Stomach (tissue), 4 donors: ENCODE data around the gene KCNN3.
"Not testable (repeated sequence)": the region's sequence is repeated elsewhere in the genome, so short reads cannot be mapped to it uniquely, and the experiment has no call there.

Source experiments
- EP300 ChIP-seq: sonication (generic); formaldehyde crosslinking; IDR thresholded peaks from one replicate; pipeline ENCODE4 v1.6.1; 2017; ENCODE audit warnings: antibody characterized with exemption
- POLR2A ChIP-seq, 4 donors: fragments of 450-650 bp; IDR thresholded peaks; one replicate each; pipeline ENCODE4 v1.6.1; 2016; ENCODE audit warnings: antibody characterized with exemption in 4 of 4, control low read depth in 2 of 4, mild to moderate bottlenecking in 1 of 4, moderate library complexity in 1 of 4
- POLR2AphosphoS5 ChIP-seq, 3 donors: sonication (generic); formaldehyde crosslinking; IDR thresholded peaks; one replicate each; pipeline ENCODE4 v1.6.1; 2016; ENCODE audit warnings: antibody characterized with exemption in 3 of 3
- TF ChIP-seq, protein P1 (sequence below), 7 experiments: fragments of 450-650 bp in 4 of 7; fragments of 200-600 bp in 3 of 7; sonication (generic) in 3 of 7; IDR thresholded peaks; one replicate each; pipeline ENCODE4 v1.5.1; 2016 to 2019; ENCODE audit warnings: antibody characterized with exemption in 7 of 7, control low read depth in 2 of 7, mild to moderate bottlenecking in 1 of 7

DNA sequence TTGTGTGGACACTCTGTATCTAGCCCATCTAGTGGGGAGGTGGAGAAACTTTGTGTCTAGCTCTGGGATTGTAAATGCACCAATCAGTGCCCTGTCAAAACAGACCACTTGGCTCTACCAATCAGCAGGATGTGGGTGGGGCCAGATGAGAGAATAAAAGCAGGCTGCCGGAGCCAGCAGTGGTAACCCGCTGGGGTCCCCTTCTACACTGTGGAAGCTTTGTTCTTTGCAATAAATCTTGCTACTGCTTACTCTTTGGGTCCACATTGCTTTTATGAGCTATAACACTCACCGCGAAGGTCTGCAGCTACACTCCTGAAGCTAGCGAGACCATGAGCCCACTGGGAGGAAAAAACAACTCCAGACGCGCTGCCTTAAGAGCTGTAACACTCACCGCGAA lies 198.7 kb downstream of the KCNN3 start:
- TF ChIP-seq, protein P1, sequence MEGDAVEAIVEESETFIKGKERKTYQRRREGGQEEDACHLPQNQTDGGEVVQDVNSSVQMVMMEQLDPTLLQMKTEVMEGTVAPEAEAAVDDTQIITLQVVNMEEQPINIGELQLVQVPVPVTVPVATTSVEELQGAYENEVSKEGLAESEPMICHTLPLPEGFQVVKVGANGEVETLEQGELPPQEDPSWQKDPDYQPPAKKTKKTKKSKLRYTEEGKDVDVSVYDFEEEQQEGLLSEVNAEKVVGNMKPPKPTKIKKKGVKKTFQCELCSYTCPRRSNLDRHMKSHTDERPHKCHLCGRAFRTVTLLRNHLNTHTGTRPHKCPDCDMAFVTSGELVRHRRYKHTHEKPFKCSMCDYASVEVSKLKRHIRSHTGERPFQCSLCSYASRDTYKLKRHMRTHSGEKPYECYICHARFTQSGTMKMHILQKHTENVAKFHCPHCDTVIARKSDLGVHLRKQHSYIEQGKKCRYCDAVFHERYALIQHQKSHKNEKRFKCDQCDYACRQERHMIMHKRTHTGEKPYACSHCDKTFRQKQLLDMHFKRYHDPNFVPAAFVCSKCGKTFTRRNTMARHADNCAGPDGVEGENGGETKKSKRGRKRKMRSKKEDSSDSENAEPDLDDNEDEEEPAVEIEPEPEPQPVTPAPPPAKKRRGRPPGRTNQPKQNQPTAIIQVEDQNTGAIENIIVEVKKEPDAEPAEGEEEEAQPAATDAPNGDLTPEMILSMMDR (IDR thresholded peaks at IDR 0.05), result not testable (repeated sequence)
- TF ChIP-seq POLR2AphosphoS5 (IDR thresholded peaks at IDR 0.05); EP300; POLR2A (IDR thresholded peaks at IDR 0.05): not testable (repeated sequence)
